Thoracic aorta (tissue), 2 donors: Measurements from ENCODE around the gene OXNAD1. TPM values are rescaled to one million over a fixed set of nuclear protein-coding genes. Genes with fewer than 3 reads are reported as not detected.

ENCODE experiments used
- ATAC-seq: fragments of 150-250 bp; one replicate; pipeline ENCODE4 v1.8.0; 2017; ENCODE audit warnings: low read depth; ENCODE audit not compliant: insufficient number of reproducible peaks, low FRiP score
- DNase-seq: peaks from one replicate; pipeline ENCODE4 v3.0.0-alpha.2; 2020; ENCODE audit warnings: low spot score
- H3K27ac ChIP-seq, 2 donors: fragments of 200-600 bp; sonication (generic); 1 replicate in 1 of 2; 2 replicates in 1 of 2; pipeline ENCODE4 v1.5.1; 2016; ENCODE audit warnings: mild to moderate bottlenecking in 2 of 2, moderate library complexity in 2 of 2
- H3K27me3 ChIP-seq: fragments of 200-600 bp; sonication (generic); replicated peaks from 2 replicates; pipeline ENCODE4 v1.6.0; 2016; ENCODE audit warnings: mild to moderate bottlenecking; ENCODE audit not compliant: insufficient read depth
- H3K36me3 ChIP-seq: fragments of 200-600 bp; sonication (generic); one replicate; pipeline ENCODE4 v1.5.1; 2016
- H3K4me1 ChIP-seq, 2 donors: fragments of 200-600 bp; sonication (generic); 1 replicate in 1 of 2; 2 replicates in 1 of 2; pipeline versions ENCODE4 v1.5.1 to v1.6.0; 2016; ENCODE audit warnings: low read depth in 2 of 2, mild to moderate bottlenecking in 1 of 2; ENCODE audit not compliant: control insufficient read depth in 1 of 2
- H3K4me3 ChIP-seq: fragments of 200-600 bp; sonication (generic); 2 replicates; pipeline ENCODE4 v1.5.1; 2016; ENCODE audit warnings: mild to moderate bottlenecking
- H3K9me3 ChIP-seq: fragments of 200-600 bp; sonication (generic); 2 replicates; pipeline ENCODE4 v1.5.1; 2016
- CTCF ChIP-seq: fragments of 200-600 bp; sonication (generic); IDR thresholded peaks from one replicate; pipeline ENCODE4 v1.5.1; 2019; ENCODE audit warnings: antibody characterized with exemption
- total RNA-seq, 2 donors: library from RNA; depleted of rRNA; stranded (reverse); fragments of >200 nt; gene quantifications; one replicate each; pipeline versions ENCODE4 v1.1.0 to v1.2.3, GENCODE V29; 2016

Gene OXNAD1
- total RNA-seq, 2 donors from 2014 or later: 6.8 to 7.9 TPM

DNA sequence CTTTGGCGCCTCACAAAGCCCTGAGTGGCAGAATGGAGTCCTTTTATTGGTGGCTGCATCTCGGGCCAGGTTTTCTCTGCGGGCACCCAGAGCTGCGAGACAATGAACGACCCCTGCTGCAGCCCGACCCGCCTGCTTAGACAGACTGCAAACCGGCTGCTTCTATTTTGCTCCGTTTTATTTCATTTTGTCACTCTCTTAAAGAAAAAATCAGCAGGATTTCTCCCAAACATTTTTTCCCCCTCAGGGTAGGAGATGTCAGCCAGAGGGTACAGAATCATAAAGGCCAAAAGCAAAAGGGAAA is 64.8 kb downstream of the OXNAD1 start:
- no peaks in the 10 kb centered on the region for H3K9me3 ChIP-seq
- H3K4me1 ChIP-seq: peaks cover 5 to 22% of the 10 kb centered on the region in 2 donors
- H3K27ac ChIP-seq: no peak overlapping the region
- H3K4me3 ChIP-seq: no peak overlapping the region
- no peaks in the 10 kb centered on the region for H3K27me3 ChIP-seq
- H3K36me3 ChIP-seq: peaks cover 4% of the 10 kb centered on the region
- no peak for ATAC-seq
- no peak for DNase-seq
- no peak for TF ChIP-seq CTCF

DNA sequence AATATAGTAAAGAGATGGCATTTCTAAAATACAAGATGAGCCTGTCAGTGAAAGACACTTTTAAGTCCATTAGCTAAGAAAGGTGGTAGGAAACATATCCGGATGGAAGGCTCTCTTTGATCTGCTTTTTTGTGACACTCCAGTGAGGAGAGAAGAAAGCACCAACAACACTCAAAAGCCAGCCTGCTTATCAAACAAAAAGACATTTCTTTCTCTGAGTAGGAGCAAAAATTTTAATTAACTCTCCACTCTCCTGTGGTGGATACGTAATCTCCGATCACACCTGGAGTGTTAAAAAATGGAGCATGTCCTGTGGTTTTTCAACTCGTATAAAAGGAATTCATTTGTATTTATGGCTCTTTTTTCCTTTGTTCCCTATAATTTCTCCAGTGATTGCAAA is 65.3 kb downstream of the OXNAD1 start:
- ATAC-seq (no peak), DNase-seq (no peak)
- Histone ChIP-seq H3K27me3 (no peaks in the 10 kb centered on the region), H3K4me1 (peaks cover 5 to 27% of the 10 kb centered on the region in 2 donors), H3K9me3 (no peaks in the 10 kb centered on the region), H3K4me3 (no peak overlapping the region), H3K36me3 (peaks cover 2% of the 10 kb centered on the region), H3K27ac (no peak overlapping the region)
- TF ChIP-seq CTCF: no peak

GRCh38 chr3:16331319-16331883 is 66.4 kb downstream of the OXNAD1 start:
- ATAC-seq (no peak), DNase-seq (no peak)
- Histone ChIP-seq H3K27me3 (no peaks in the 10 kb centered on the region), H3K4me3 (no peak overlapping the region), H3K36me3 (no peaks in the 10 kb centered on the region), H3K27ac (no peak overlapping the region), H3K4me1 (peaks cover 5 to 32% of the 10 kb centered on the region in 2 donors), H3K9me3 (no peaks in the 10 kb centered on the region)
- no peak for TF ChIP-seq CTCF

DNA sequence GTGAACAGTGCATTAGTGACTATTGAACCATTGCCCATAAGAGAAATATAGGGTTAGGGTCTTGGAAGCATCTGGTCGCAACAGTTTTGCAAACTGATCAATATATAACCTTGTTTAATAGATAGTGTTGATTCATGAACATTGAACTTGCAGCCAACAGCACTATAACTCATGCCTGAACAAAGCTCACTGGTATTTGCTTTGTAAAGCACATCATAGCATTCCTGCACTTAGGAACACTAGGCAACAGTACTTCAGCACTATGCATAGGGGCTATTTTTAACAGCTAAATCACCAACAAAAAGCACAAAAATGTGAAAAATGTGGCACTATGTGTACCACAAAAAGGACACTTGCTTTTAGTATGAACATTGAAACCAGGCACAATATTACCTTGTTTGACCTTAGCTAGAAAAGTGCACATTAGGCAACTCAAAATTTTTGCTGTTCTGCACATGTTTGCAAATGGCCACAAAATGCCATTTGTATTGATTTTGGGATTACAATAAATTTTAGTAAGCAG is 68.0 kb downstream of the OXNAD1 start:
- H3K36me3 ChIP-seq: no peaks in the 10 kb centered on the region
- peak overlapping the region; percentile 11 to 29 for H3K27ac ChIP-seq
- no peak for ATAC-seq
- no peak for TF ChIP-seq CTCF
- H3K4me1 ChIP-seq: peaks cover 8 to 29% of the 10 kb centered on the region in 2 donors
- H3K27me3 ChIP-seq: no peaks in the 10 kb centered on the region
- no peaks in the 10 kb centered on the region for H3K9me3 ChIP-seq
- no peak overlapping the region for H3K4me3 ChIP-seq
- no peak for DNase-seq

- no peaks in the 10 kb centered on the region for H3K9me3 ChIP-seq
- H3K27me3 ChIP-seq: no peaks in the 10 kb centered on the region
- H3K4me1 ChIP-seq: peaks cover 17 to 46% of the 10 kb centered on the region in 2 donors
- no peak for ATAC-seq
- H3K4me3 ChIP-seq: no peak overlapping the region
- no peaks in the 10 kb centered on the region for H3K36me3 ChIP-seq
- no peak for DNase-seq
- H3K27ac ChIP-seq: peak overlapping the region; percentile 8 to 49
- no peak for TF ChIP-seq CTCF
Observed at GRCh38 chr3:16334909-16335308, 69.9 kb downstream of the OXNAD1 start.
